WERI-Rb-1 (cell line): Measurements from ENCODE around the gene ZFYVE16.

Experiments
- DNase-seq: peaks from one replicate; pipeline ENCODE4 v3.0.0-alpha.2; 2020
- H3K27ac ChIP-seq: fragments of 250-450 bp; sonication (Bioruptor Pico); 2 replicates; pipeline ENCODE4 v1.5.1; 2020; ENCODE audit warnings: mild to moderate bottlenecking, moderate library complexity
- H3K27me3 ChIP-seq: fragments of 250-450 bp; sonication (Bioruptor Pico); 2 replicates; pipeline ENCODE4 v1.5.1; 2021; ENCODE audit warnings: mild to moderate bottlenecking, low read depth, moderate library complexity; ENCODE audit not compliant: insufficient read depth, severe bottlenecking
- H3K36me3 ChIP-seq: fragments of 250-450 bp; sonication (Bioruptor Pico); 2 replicates; pipeline ENCODE4 v1.5.1; 2020; ENCODE audit warnings: mild to moderate bottlenecking, moderate library complexity
- H3K4me3 ChIP-seq: 2 replicates; pipeline ENCODE4 v1.5.1; 2011; ENCODE audit warnings: low read depth, mild to moderate bottlenecking, control low read depth, low read length
- H3K9me3 ChIP-seq: fragments of 250-450 bp; sonication (Bioruptor Pico); 2 replicates; pipeline ENCODE4 v1.5.1; 2021; ENCODE audit warnings: mild to moderate bottlenecking, moderate library complexity; ENCODE audit not compliant: severe bottlenecking
- CTCF ChIP-seq: IDR thresholded peaks from 2 replicates; pipeline ENCODE4 v1.5.1; 2011; ENCODE audit warnings: low read depth, mild to moderate bottlenecking, control low read depth, inconsistent platforms, low read length

ZFYVE16 gene

GRCh38 chr5:80503641-80504040, 95.8 kb downstream of the ZFYVE16 start:
- Histone ChIP-seq H3K9me3 (no peaks in the 10 kb centered on the region), H3K27ac (no peak overlapping the region), H3K27me3 (no peaks in the 10 kb centered on the region), H3K36me3 (no peaks in the 10 kb centered on the region), H3K4me3 (no peak overlapping the region)
- TF ChIP-seq CTCF, result no peak
- DNase-seq, result no peak

- DNase-seq, result no peak
- no peaks in the 10 kb centered on the region for H3K36me3 ChIP-seq
- H3K27ac ChIP-seq, result no peak overlapping the region
- H3K27me3 ChIP-seq, result no peaks in the 10 kb centered on the region
- H3K9me3 ChIP-seq, result no peaks in the 10 kb centered on the region
- TF ChIP-seq CTCF, result no peak
- H3K4me3 ChIP-seq, result no peak overlapping the region
Measured at GRCh38 chr5:80504833-80505232, 97.0 kb downstream of the ZFYVE16 start.

- TF ChIP-seq CTCF, result no peak
- Histone ChIP-seq H3K27me3 (no peaks in the 10 kb centered on the region), H3K4me3 (no peak overlapping the region), H3K27ac (no peak overlapping the region), H3K36me3 (no peaks in the 10 kb centered on the region), H3K9me3 (no peaks in the 10 kb centered on the region)
- no peak for DNase-seq
Measured at GRCh38 chr5:80507663-80508062, 99.8 kb downstream of the ZFYVE16 start.

- H3K36me3 ChIP-seq, result no peaks in the 10 kb centered on the region
- TF ChIP-seq CTCF, result no peak
- no peaks in the 10 kb centered on the region for H3K9me3 ChIP-seq
Measured at GRCh38 chr5:80508844-80509243, 101.0 kb downstream of the ZFYVE16 start.

GRCh38 chr5:80509362-80509761, 101.5 kb downstream of the ZFYVE16 start:
- DNase-seq, result no peak
- H3K9me3 ChIP-seq, result no peaks in the 10 kb centered on the region
- no peak overlapping the region for H3K4me3 ChIP-seq
- H3K27ac ChIP-seq, result no peak overlapping the region
- H3K27me3 ChIP-seq, result no peaks in the 10 kb centered on the region
- TF ChIP-seq CTCF, result no peak
- no peaks in the 10 kb centered on the region for H3K36me3 ChIP-seq

More at GRCh38 chr5:80508844-80509243, 101.0 kb downstream of the ZFYVE16 start:
- H3K27me3 ChIP-seq, result no peaks in the 10 kb centered on the region
- DNase-seq, result no peak
- H3K4me3 ChIP-seq, result no peak overlapping the region
- no peak overlapping the region for H3K27ac ChIP-seq

- Histone ChIP-seq H3K4me3 (no peak overlapping the region), H3K27ac (no peak overlapping the region), H3K36me3 (no peaks in the 10 kb centered on the region), H3K27me3 (no peaks in the 10 kb centered on the region), H3K9me3 (no peaks in the 10 kb centered on the region)
- DNase-seq, result no peak
- TF ChIP-seq CTCF, result no peak
Measured at GRCh38 chr5:80516826-80517225, 109.0 kb downstream of the ZFYVE16 start.
